ENCODE measurements around the gene PPP1R16B.

The PPP1R16B gene

DNA sequence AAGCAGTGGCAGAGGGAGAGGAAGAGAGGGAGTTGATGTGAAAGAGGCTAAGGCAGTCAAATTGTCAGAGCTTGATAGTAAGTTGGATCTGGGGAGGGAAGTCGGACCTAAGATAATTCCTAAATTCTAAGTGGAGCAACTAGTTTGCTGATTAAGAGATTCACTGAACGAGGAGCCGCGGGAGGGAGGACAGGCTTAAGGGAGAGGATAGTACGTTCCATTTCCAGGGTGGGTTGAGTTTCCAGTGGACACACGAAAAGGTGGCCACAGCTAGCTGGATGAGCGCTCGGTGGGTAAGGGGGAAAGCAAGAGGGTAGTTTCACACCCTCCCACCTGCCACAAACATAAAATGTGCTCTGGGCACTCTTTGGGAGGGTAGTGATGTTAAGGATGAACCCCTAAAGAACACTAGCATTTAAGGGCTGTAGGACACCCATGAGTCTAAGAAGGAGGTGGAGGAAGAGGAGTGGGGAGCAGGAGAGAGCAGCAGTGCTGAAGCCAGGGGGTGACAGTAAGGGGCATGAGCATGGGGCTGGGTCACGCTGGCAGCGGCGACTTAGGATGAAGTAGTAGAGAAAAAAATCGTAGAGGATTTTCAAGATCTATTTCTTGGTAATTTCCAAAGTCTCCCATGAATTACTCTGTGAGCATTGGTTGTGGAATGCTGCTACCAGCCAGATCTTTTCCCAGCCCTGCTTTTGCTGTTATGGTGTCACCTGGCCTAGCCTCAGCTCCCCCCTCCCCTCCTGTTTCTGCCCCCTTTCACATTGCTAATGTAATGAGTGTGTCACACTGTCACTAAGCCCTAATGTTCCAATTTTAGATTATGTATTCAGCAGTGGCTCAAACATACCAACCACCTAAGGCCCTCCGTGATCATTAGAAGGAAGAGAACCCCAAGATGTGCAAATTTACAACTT is 35.9 kb upstream of the PPP1R16B start:
- no peak overlapping the region for H3K4me2 ChIP-seq (ENCODE audit: low read length, poor library complexity, severe bottlenecking)
- no peak overlapping the region for H3K9ac ChIP-seq (ENCODE audit: low read length)
- H4K8ac ChIP-seq (ENCODE audit: low read length): no peak overlapping the region
- peaks cover 3% of the 10 kb centered on the region for H3K79me1 ChIP-seq (replicated peaks; ENCODE audit: low read length, poor library complexity, severe bottlenecking)
- H2AK5ac ChIP-seq (ENCODE audit: low read length, severe bottlenecking): no peak overlapping the region
- no peak for DNase-seq
- H3K27me3 ChIP-seq (ENCODE audit: control insufficient read depth in 1 of 2, insufficient read depth in 1 of 2, low read length in 2 of 2): no peaks in the 10 kb centered on the region
- H3K18ac ChIP-seq (ENCODE audit: low read depth in 1 of 2, low read length in 2 of 2): no peak overlapping the region
- H3K9me3 ChIP-seq (ENCODE audit: control insufficient read depth, low read length): peaks cover 4% of the 10 kb centered on the region
- peaks cover 1% of the 10 kb centered on the region for H3K4me1 ChIP-seq (ENCODE audit: control insufficient read depth, insufficient read depth, low read depth, low read length)
- no peak overlapping the region for H3K23ac ChIP-seq (ENCODE audit: low read length in 2 of 2)
- H3K4ac ChIP-seq (ENCODE audit: low read depth in 1 of 2, low read length in 2 of 2): no peak overlapping the region
- H2BK15ac ChIP-seq (ENCODE audit: low read depth, poor library complexity, severe bottlenecking): no peak overlapping the region
- no peak overlapping the region for H2BK120ac ChIP-seq (ENCODE audit: low read depth, low read length)
- H2BK5ac ChIP-seq (ENCODE audit: low read depth, low read length, poor library complexity, severe bottlenecking): no peak overlapping the region
- no peak overlapping the region for H3K14ac ChIP-seq (ENCODE audit: low read length in 2 of 2)
- H4K91ac ChIP-seq (ENCODE audit: low read length): no peak overlapping the region
- WGBS: 94% methylated on average over 7 of the region's 13 CpGs
- no peak overlapping the region for H2BK12ac ChIP-seq (ENCODE audit: low read length in 2 of 2)
- H3K4me3 ChIP-seq (ENCODE audit: insufficient read depth in 1 of 2, low read depth in 1 of 2, low read length in 2 of 2): no peak overlapping the region
- H3K27ac ChIP-seq (ENCODE audit: low read length, poor library complexity, severe bottlenecking): no peak overlapping the region
- no peak overlapping the region for H2AFZ ChIP-seq (ENCODE audit: low read depth, low read length)
- H3K36me3 ChIP-seq (ENCODE audit: control insufficient read depth in 1 of 2, insufficient read depth in 2 of 2, low read depth in 1 of 2, low read length in 2 of 2): peaks cover 38 to 84% of the 10 kb centered on the region in 2 experiments

DNA sequence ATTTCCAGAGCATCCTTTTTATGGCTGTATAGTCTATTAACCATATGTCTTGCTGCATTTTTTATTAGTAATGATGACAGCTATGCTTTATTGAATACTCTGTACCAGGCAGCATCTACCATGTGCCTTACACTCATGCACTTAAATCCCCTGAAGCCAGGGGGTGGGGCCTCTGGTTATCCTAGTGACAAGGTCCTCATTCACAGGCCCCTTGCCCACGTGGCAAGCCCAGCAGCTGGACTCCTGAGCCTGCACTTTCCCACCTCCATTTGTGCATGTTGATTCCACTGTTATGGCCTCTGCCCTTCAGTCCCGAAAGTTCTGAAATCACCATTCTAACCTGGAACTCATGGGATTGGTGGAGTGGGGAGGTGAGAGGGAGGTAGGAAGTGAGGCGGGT is 35.0 kb upstream of the PPP1R16B start:
- Histone ChIP-seq H2BK5ac (ENCODE audit: low read depth, low read length, poor library complexity, severe bottlenecking) (no peak overlapping the region), H3K4me3 (ENCODE audit: insufficient read depth in 1 of 2, low read depth in 1 of 2, low read length in 2 of 2) (no peak overlapping the region), H2BK120ac (ENCODE audit: low read depth, low read length) (no peak overlapping the region), H3K9ac (ENCODE audit: low read length) (no peak overlapping the region), H2AK5ac (ENCODE audit: low read length, severe bottlenecking) (no peak overlapping the region), H2AFZ (ENCODE audit: low read depth, low read length) (no peak overlapping the region), H3K18ac (ENCODE audit: low read depth in 1 of 2, low read length in 2 of 2) (no peak overlapping the region), H3K4ac (ENCODE audit: low read depth in 1 of 2, low read length in 2 of 2) (no peak overlapping the region), H4K8ac (ENCODE audit: low read length) (no peak overlapping the region), H2BK15ac (ENCODE audit: low read depth, poor library complexity, severe bottlenecking) (no peak overlapping the region), H3K27me3 (ENCODE audit: control insufficient read depth in 1 of 2, insufficient read depth in 1 of 2, low read length in 2 of 2) (no peaks in the 10 kb centered on the region), H4K91ac (ENCODE audit: low read length) (no peak overlapping the region), H3K4me1 (ENCODE audit: control insufficient read depth, insufficient read depth, low read depth, low read length) (no peaks in the 10 kb centered on the region), H3K9me3 (ENCODE audit: control insufficient read depth, low read length) (peaks cover 4% of the 10 kb centered on the region), H3K27ac (ENCODE audit: low read length, poor library complexity, severe bottlenecking) (no peak overlapping the region), H3K23ac (ENCODE audit: low read length in 2 of 2) (no peak overlapping the region), H3K4me2 (ENCODE audit: low read length, poor library complexity, severe bottlenecking) (no peak overlapping the region), H3K79me1 (replicated peaks; ENCODE audit: low read length, poor library complexity, severe bottlenecking) (peaks cover 3% of the 10 kb centered on the region), H3K36me3 (ENCODE audit: control insufficient read depth in 1 of 2, insufficient read depth in 2 of 2, low read depth in 1 of 2, low read length in 2 of 2) (peaks cover 38 to 83% of the 10 kb centered on the region in 2 experiments), H3K14ac (ENCODE audit: low read length in 2 of 2) (no peak overlapping the region), H2BK12ac (ENCODE audit: low read length in 2 of 2) (no peak overlapping the region)
- no peak for DNase-seq
- WGBS: 81% methylated on average over 3 of the region's 3 CpGs

DNA sequence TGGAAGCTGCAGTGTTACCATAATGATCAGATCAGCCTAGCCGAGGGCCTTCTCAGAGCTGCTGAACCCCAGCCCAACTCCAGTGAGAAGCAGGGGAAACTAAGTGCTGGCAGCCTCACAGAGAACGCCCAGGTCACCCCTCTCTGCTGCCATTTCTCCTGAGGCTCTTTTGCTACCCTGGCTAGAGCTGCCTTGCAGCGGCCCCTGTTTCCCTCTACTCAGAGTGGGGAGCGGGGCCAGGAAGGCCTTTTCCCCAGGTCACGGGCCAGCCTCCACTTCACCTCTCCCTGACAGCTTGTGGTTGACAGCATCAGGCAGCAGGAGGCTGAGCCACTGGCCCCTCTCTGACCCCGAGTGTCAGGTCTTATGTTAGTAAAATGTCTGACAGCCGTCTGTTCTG is 34.5 kb upstream of the PPP1R16B start:
- Histone ChIP-seq H3K79me1 (replicated peaks; ENCODE audit: low read length, poor library complexity, severe bottlenecking) (peaks cover 3% of the 10 kb centered on the region), H3K23ac (ENCODE audit: low read length in 2 of 2) (no peak overlapping the region), H3K36me3 (ENCODE audit: control insufficient read depth in 1 of 2, insufficient read depth in 2 of 2, low read depth in 1 of 2, low read length in 2 of 2) (peaks cover 36 to 79% of the 10 kb centered on the region in 2 experiments), H3K27me3 (ENCODE audit: control insufficient read depth in 1 of 2, insufficient read depth in 1 of 2, low read length in 2 of 2) (no peaks in the 10 kb centered on the region), H3K27ac (ENCODE audit: low read length, poor library complexity, severe bottlenecking) (no peak overlapping the region), H3K18ac (ENCODE audit: low read depth in 1 of 2, low read length in 2 of 2) (no peak overlapping the region), H2BK120ac (ENCODE audit: low read depth, low read length) (no peak overlapping the region), H3K9ac (ENCODE audit: low read length) (no peak overlapping the region), H2BK15ac (ENCODE audit: low read depth, poor library complexity, severe bottlenecking) (no peak overlapping the region), H4K91ac (ENCODE audit: low read length) (no peak overlapping the region), H3K14ac (ENCODE audit: low read length in 2 of 2) (no peak overlapping the region), H2AK5ac (ENCODE audit: low read length, severe bottlenecking) (no peak overlapping the region), H3K4me3 (ENCODE audit: insufficient read depth in 1 of 2, low read depth in 1 of 2, low read length in 2 of 2) (no peak overlapping the region), H3K4ac (ENCODE audit: low read depth in 1 of 2, low read length in 2 of 2) (no peak overlapping the region), H4K8ac (ENCODE audit: low read length) (no peak overlapping the region), H2BK5ac (ENCODE audit: low read depth, low read length, poor library complexity, severe bottlenecking) (no peak overlapping the region), H3K4me2 (ENCODE audit: low read length, poor library complexity, severe bottlenecking) (no peak overlapping the region), H2AFZ (ENCODE audit: low read depth, low read length) (no peak overlapping the region), H3K9me3 (ENCODE audit: control insufficient read depth, low read length) (peaks cover 4% of the 10 kb centered on the region), H3K4me1 (ENCODE audit: control insufficient read depth, insufficient read depth, low read depth, low read length) (no peaks in the 10 kb centered on the region), H2BK12ac (ENCODE audit: low read length in 2 of 2) (no peak overlapping the region)
- no peak for DNase-seq
- WGBS: 98% methylated on average over 7 of the region's 7 CpGs

DNA sequence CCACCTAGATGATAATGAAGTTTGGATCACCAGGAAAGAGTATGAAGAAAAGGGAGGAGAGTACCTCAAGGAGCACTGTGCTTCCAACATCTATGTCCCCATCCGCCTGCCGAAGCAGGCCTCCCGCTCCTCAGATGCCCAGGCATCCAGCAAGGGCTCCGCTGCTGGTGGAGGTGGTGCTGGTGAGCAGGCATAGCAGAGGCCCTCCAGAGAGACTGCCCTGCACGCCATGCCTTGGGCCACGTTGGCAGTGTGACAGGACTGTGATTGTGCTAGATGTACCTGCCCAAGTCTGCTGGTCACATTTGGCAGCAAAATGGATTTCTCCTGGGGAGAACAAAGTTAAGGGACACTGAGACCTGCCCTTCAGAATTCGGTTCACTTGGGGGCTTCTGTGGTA is 33.9 kb upstream of the PPP1R16B start:
- DNase-seq: no peak
- H2BK120ac ChIP-seq (ENCODE audit: low read depth, low read length): no peak overlapping the region
- no peaks in the 10 kb centered on the region for H3K27me3 ChIP-seq (ENCODE audit: control insufficient read depth in 1 of 2, insufficient read depth in 1 of 2, low read length in 2 of 2)
- H3K4me3 ChIP-seq (ENCODE audit: insufficient read depth in 1 of 2, low read depth in 1 of 2, low read length in 2 of 2): no peak overlapping the region
- no peak overlapping the region for H3K4ac ChIP-seq (ENCODE audit: low read depth in 1 of 2, low read length in 2 of 2)
- no peak overlapping the region for H2AFZ ChIP-seq (ENCODE audit: low read depth, low read length)
- no peak overlapping the region for H2BK15ac ChIP-seq (ENCODE audit: low read depth, poor library complexity, severe bottlenecking)
- H3K27ac ChIP-seq (ENCODE audit: low read length, poor library complexity, severe bottlenecking): no peak overlapping the region
- H3K9me3 ChIP-seq (ENCODE audit: control insufficient read depth, low read length): peaks cover 4% of the 10 kb centered on the region
- no peaks in the 10 kb centered on the region for H3K4me1 ChIP-seq (ENCODE audit: control insufficient read depth, insufficient read depth, low read depth, low read length)
- H3K4me2 ChIP-seq (ENCODE audit: low read length, poor library complexity, severe bottlenecking): no peak overlapping the region
- H3K18ac ChIP-seq (ENCODE audit: low read depth in 1 of 2, low read length in 2 of 2): no peak overlapping the region
- no peak overlapping the region for H2AK5ac ChIP-seq (ENCODE audit: low read length, severe bottlenecking)
- peaks cover 36 to 76% of the 10 kb centered on the region in 2 experiments for H3K36me3 ChIP-seq (ENCODE audit: control insufficient read depth in 1 of 2, insufficient read depth in 2 of 2, low read depth in 1 of 2, low read length in 2 of 2)
- H4K8ac ChIP-seq (ENCODE audit: low read length): no peak overlapping the region
- H3K79me1 ChIP-seq (replicated peaks; ENCODE audit: low read length, poor library complexity, severe bottlenecking): peaks cover 3% of the 10 kb centered on the region
- H3K14ac ChIP-seq (ENCODE audit: low read length in 2 of 2): no peak overlapping the region
- no peak overlapping the region for H3K23ac ChIP-seq (ENCODE audit: low read length in 2 of 2)
- H2BK5ac ChIP-seq (ENCODE audit: low read depth, low read length, poor library complexity, severe bottlenecking): no peak overlapping the region
- no peak overlapping the region for H4K91ac ChIP-seq (ENCODE audit: low read length)
- 96% methylated on average over 7 of the region's 7 CpGs for WGBS
- no peak overlapping the region for H2BK12ac ChIP-seq (ENCODE audit: low read length in 2 of 2)
- no peak overlapping the region for H3K9ac ChIP-seq (ENCODE audit: low read length)
